Smooth muscle cell (in vitro differentiated cells): ENCODE measurements around the gene NPR2. TPM values are rescaled to one million over a fixed set of nuclear protein-coding genes. Genes with fewer than 3 reads are reported as not detected.

ENCODE experiments used
- DNase-seq: peaks from one replicate; lab custom pipeline; 2025; ENCODE audit not compliant: unreplicated experiment; lab: John Stamatoyannopoulos, UW
- H2AFZ ChIP-seq: fragments of 200-600 bp; sonication (generic); 2 replicates; pipeline ENCODE4 v1.6.0; 2016; ENCODE audit warnings: antibody characterized with exemption, low read depth, mild to moderate bottlenecking
- H3F3A ChIP-seq: fragments of 200-600 bp; sonication (generic); 2 replicates; pipeline ENCODE4 v1.6.0; 2017; ENCODE audit warnings: antibody characterized with exemption, low read depth
- H3K27ac ChIP-seq: fragments of 200-600 bp; sonication (generic); 2 replicates; pipeline ENCODE4 v1.5.1; 2016; ENCODE audit warnings: low read depth, mild to moderate bottlenecking
- H3K27me3 ChIP-seq: fragments of 200-600 bp; sonication (generic); 2 replicates; pipeline ENCODE4 v1.6.1; 2016; ENCODE audit warnings: low read depth, mild to moderate bottlenecking
- H3K36me3 ChIP-seq: fragments of 200-600 bp; sonication (generic); 2 replicates; pipeline ENCODE4 v1.5.1; 2016; ENCODE audit warnings: low read depth
- H3K4me1 ChIP-seq: fragments of 200-600 bp; sonication (generic); 2 replicates; pipeline ENCODE4 v1.5.1; 2016; ENCODE audit warnings: low read depth
- H3K4me2 ChIP-seq: fragments of 200-600 bp; sonication (generic); 2 replicates; pipeline ENCODE4 v1.6.0; 2016; ENCODE audit warnings: mild to moderate bottlenecking
- H3K4me3 ChIP-seq: fragments of 200-600 bp; sonication (generic); 2 replicates; pipeline ENCODE4 v1.5.1; 2016; ENCODE audit warnings: mild to moderate bottlenecking
- H3K79me2 ChIP-seq: fragments of 200-600 bp; sonication (generic); 2 replicates; pipeline ENCODE4 v1.6.0; 2016; ENCODE audit warnings: low read depth, mild to moderate bottlenecking
- H3K9ac ChIP-seq: fragments of 200-600 bp; sonication (generic); 2 replicates; pipeline ENCODE4 v1.6.0; 2016; ENCODE audit warnings: low read depth
- H3K9me3 ChIP-seq: fragments of 200-600 bp; sonication (generic); replicated peaks from 2 replicates; pipeline ENCODE4 v1.5.1; 2016; ENCODE audit warnings: low read depth
- H4K20me1 ChIP-seq: fragments of 200-600 bp; sonication (generic); 2 replicates; pipeline ENCODE4 v1.6.0; 2016; ENCODE audit warnings: low read depth
- CTCF ChIP-seq: fragments of 200-600 bp; sonication (generic); IDR thresholded peaks from 2 replicates; pipeline ENCODE4 v1.5.1; 2017; ENCODE audit warnings: borderline replicate concordance, mild to moderate bottlenecking, antibody characterized with exemption; ENCODE audit not compliant: insufficient read depth, poor library complexity, severe bottlenecking
- WGBS: methylation state at CpG from one replicate; pipeline ENCODE4 v1.1.7; 2016; ENCODE audit warnings: low lambda C conversion rate; 5-methylcytosine and 5-hydroxymethylcytosine counted together
- polyA plus RNA-seq: library from polyadenylated mRNA; unstranded; fragments of >200 nt; fragmentation: Nextera tagmentation; extraction: Ambion mirVana; gene quantifications from 2 replicates; pipeline ENCODE4 v1.2.1, GENCODE V29; 2016
- total RNA-seq: library from RNA; depleted of rRNA; stranded (reverse); fragments of >200 nt; gene quantifications from 2 replicates; pipeline ENCODE4 v1.2.3, GENCODE V29; 2014

NPR2 gene
- total and polyA plus RNA-seq, 2 experiments from 2014 or later, result 16.4 to 19.4 TPM

- Histone ChIP-seq H3K9ac (no peak overlapping the region), H3K9me3 (no peaks in the 10 kb centered on the region), H3K79me2 (no peaks in the 10 kb centered on the region), H3K36me3 (no peaks in the 10 kb centered on the region), H3F3A (peaks cover 16% of the 10 kb centered on the region), H4K20me1 (no peaks in the 10 kb centered on the region), H3K27ac (peak overlapping the region; percentile 44), H3K27me3 (no peaks in the 10 kb centered on the region), H3K4me3 (no peak overlapping the region), H3K4me1 (peaks cover 13% of the 10 kb centered on the region), H3K4me2 (peak overlapping the region; percentile 57), H2AFZ (no peak overlapping the region)
- no peak for TF ChIP-seq CTCF
- 35% methylated on average over 42 of the region's 53 CpGs for WGBS
- no peak for DNase-seq
These were observed 54.7 kb downstream of the NPR2 start for GRCh38 chr9:35845824-35846771.

- peaks cover 13% of the 10 kb centered on the region for H3K4me1 ChIP-seq
- DNase-seq, result no peak
- no peak for TF ChIP-seq CTCF
- no peaks in the 10 kb centered on the region for H3K36me3 ChIP-seq
- H4K20me1 ChIP-seq, result no peaks in the 10 kb centered on the region
- peaks cover 16% of the 10 kb centered on the region for H3F3A ChIP-seq
- H3K4me3 ChIP-seq, result no peak overlapping the region
- no peak overlapping the region for H2AFZ ChIP-seq
- H3K27ac ChIP-seq, result peak overlapping the region; percentile 79
- no peaks in the 10 kb centered on the region for H3K79me2 ChIP-seq
- no peak overlapping the region for H3K9ac ChIP-seq
- H3K4me2 ChIP-seq, result peak overlapping the region; percentile 71
- H3K27me3 ChIP-seq, result no peaks in the 10 kb centered on the region
- 40% methylated on average over 4 of the region's 4 CpGs for WGBS
- no peaks in the 10 kb centered on the region for H3K9me3 ChIP-seq
These were observed 56.6 kb downstream of the NPR2 start for GRCh38 chr9:35847792-35848572.

GRCh38 chr9:35852267-35852815 lies 61.0 kb downstream of the NPR2 start:
- Histone ChIP-seq H3K4me3 (no peak overlapping the region), H3K9me3 (no peaks in the 10 kb centered on the region), H3K79me2 (no peaks in the 10 kb centered on the region), H3K4me1 (no peaks in the 10 kb centered on the region), H2AFZ (no peak overlapping the region), H3K27ac (no peak overlapping the region), H3K4me2 (no peak overlapping the region), H3F3A (peaks cover 3% of the 10 kb centered on the region), H3K27me3 (no peaks in the 10 kb centered on the region), H4K20me1 (no peaks in the 10 kb centered on the region), H3K36me3 (no peaks in the 10 kb centered on the region), H3K9ac (no peak overlapping the region)
- 93% methylated on average over 2 of the region's 2 CpGs for WGBS
- no peak for TF ChIP-seq CTCF
- DNase-seq, result no peak
